ENCODE measurements around the gene ALOX15B.
"Not testable (repeated sequence)": the region's sequence is repeated elsewhere in the genome, so short reads cannot be mapped to it uniquely, and the experiment has no call there.

The ALOX15B gene

GRCh38 chr17:8019665-8020650, 18.9 kb upstream of the ALOX15B start:
- TF ChIP-seq, protein P1, sequence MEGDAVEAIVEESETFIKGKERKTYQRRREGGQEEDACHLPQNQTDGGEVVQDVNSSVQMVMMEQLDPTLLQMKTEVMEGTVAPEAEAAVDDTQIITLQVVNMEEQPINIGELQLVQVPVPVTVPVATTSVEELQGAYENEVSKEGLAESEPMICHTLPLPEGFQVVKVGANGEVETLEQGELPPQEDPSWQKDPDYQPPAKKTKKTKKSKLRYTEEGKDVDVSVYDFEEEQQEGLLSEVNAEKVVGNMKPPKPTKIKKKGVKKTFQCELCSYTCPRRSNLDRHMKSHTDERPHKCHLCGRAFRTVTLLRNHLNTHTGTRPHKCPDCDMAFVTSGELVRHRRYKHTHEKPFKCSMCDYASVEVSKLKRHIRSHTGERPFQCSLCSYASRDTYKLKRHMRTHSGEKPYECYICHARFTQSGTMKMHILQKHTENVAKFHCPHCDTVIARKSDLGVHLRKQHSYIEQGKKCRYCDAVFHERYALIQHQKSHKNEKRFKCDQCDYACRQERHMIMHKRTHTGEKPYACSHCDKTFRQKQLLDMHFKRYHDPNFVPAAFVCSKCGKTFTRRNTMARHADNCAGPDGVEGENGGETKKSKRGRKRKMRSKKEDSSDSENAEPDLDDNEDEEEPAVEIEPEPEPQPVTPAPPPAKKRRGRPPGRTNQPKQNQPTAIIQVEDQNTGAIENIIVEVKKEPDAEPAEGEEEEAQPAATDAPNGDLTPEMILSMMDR (IDR thresholded peaks at IDR 0.05; ENCODE audit: low read depth, low read length), result no peak
- peak; percentile 42 to 66 for DNase-seq (ENCODE audit: low read depth in 2 of 2)
- no peak overlapping the region for H3K4me3 ChIP-seq (replicated peaks in 1 of 2; ENCODE audit: low read depth in 2 of 2, low read length in 2 of 2)

- TF ChIP-seq, protein P1 (IDR thresholded peaks at IDR 0.05; ENCODE audit: low read depth, low read length), result no peak
- DNase-seq (ENCODE audit: low read depth in 2 of 2), result no peak
- H3K4me3 ChIP-seq (replicated peaks in 1 of 2; ENCODE audit: low read depth in 2 of 2, low read length in 2 of 2), result no peak overlapping the region
Measured at GRCh38 chr17:8020776-8021564, 17.9 kb upstream of the ALOX15B start.

DNA sequence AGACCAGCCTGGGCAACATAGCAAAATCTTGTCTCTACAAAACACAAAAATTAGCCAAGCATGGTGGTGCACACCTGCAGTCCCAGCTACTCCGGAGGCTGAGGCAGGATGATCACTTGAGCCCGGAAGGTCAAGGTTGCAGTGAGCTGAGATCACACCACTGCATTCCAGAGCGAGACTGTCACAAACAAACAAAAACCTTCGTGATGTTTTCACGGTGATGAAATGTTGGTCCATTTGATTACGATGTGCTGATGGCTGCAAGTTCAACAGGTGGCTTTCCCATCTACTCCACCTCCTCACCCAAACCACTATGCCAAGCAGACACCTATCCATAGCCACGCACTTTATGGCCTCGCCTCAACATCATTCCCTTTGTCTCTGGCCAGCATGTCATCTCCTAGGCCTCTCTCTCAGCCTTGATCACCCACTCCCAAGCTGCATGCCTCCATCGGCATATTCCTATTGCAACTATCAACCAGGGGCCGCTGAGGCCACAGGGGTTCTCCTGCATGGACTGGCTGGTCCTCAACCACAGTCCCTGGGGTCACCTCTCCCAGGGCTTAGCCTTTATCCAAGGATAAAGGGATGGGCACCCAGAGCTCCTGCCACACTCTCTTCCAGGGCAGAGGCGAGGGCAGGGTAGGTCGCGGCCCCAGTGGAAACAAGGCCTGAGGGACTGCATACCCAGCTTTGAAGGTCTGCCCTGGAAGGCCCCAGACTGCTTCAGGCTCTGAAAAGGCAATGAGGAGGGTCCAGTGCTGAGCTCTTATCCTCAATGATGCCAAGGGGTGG, 17.1 kb upstream of the ALOX15B start:
- no peak overlapping the region for H3K4me3 ChIP-seq (replicated peaks in 1 of 2; ENCODE audit: low read depth in 2 of 2, low read length in 2 of 2)
- TF ChIP-seq, protein P1 (IDR thresholded peaks at IDR 0.05; ENCODE audit: low read depth, low read length), result no peak
- DNase-seq (ENCODE audit: low read depth in 2 of 2), result no peak

GRCh38 chr17:8022360-8023003, 16.4 kb upstream of the ALOX15B start:
- peak in 1 of 2 donors; percentile 47 for DNase-seq (ENCODE audit: low read depth in 2 of 2)
- TF ChIP-seq, protein P1 (IDR thresholded peaks at IDR 0.05; ENCODE audit: low read depth, low read length), result no peak
- H3K4me3 ChIP-seq (replicated peaks in 1 of 2; ENCODE audit: low read depth in 2 of 2, low read length in 2 of 2), result no peak overlapping the region

DNA sequence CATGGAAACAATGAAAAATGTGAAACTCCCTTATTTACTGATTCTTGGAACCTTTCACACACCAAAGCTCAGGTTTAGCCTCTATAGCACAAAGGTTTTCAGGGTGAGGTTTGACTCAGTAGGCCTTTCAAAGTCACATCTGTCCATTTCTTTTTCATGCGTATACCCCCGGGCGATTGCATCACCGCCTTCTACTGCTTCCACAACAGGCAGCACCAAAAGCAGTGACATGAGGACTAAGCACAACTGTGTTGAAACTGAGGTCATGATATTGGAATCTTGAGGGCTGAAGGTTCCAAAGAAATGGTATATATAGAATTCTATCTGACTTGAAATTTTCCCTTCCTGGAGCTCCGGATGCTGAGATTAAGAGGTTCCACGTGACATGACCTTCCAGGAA, 14.7 kb upstream of the ALOX15B start:
- not testable (repeated sequence) for H3K4me3 ChIP-seq (replicated peaks in 1 of 2; ENCODE audit: low read depth in 2 of 2, low read length in 2 of 2)
- peak; percentile 41 to 64 for DNase-seq (ENCODE audit: low read depth in 2 of 2)

GRCh38 chr17:8025176-8025911, 13.5 kb upstream of the ALOX15B start:
- no peak overlapping the region for H3K4me3 ChIP-seq (replicated peaks in 1 of 2; ENCODE audit: low read depth in 2 of 2, low read length in 2 of 2)
- TF ChIP-seq, protein P1 (IDR thresholded peaks at IDR 0.05; ENCODE audit: low read depth, low read length), result no peak
- no peak for DNase-seq (ENCODE audit: low read depth in 2 of 2)

Data from cardiac fibroblast (primary cell).